Tongue (tissue), 2 donors: Measurements from ENCODE around the gene KLC1. TPM values are rescaled to one million over a fixed set of nuclear protein-coding genes. Genes with fewer than 3 reads are reported as not detected.

Experiments
- small RNA-seq: library from RNA; depleted of rRNA; stranded (forward); fragments of <200 nt; gene quantifications from one replicate; pipeline ENCODE3, GENCODE V24; 2014; ENCODE audit warnings: low replicate concordance
- total RNA-seq: library from RNA; depleted of rRNA; stranded (reverse); fragments of >200 nt; gene quantifications from one replicate; pipeline ENCODE4 v1.2.3, GENCODE V29; 2014

Gene KLC1
- total RNA-seq, 1 donor from 2014 or later = 273 TPM

Small RNA genes lying within 50 kb of the gene (small RNA-seq; reads per million reads assigned to genes)
- gene RF00019 = not detected

Other genes starting within 250 kb of the KLC1 start
- gene MARK3, start 243.8 kb upstream of the KLC1 start, total RNA-seq = 77.9 TPM
- gene CKB, start 106.4 kb upstream of the KLC1 start, total RNA-seq = 105 TPM
- 7.0 TPM for gene TRMT61A, start 100.0 kb upstream of the KLC1 start, total RNA-seq
- gene BAG5, start 66.6 kb upstream of the KLC1 start, total RNA-seq = 34.9 TPM
- 33.8 TPM for gene COA8, start 66.3 kb upstream of the KLC1 start, total RNA-seq
- 10.5 TPM for gene XRCC3, start 86.2 kb downstream of the KLC1 start, total RNA-seq
- gene ZFYVE21, start 86.6 kb downstream of the KLC1 start, total RNA-seq = 119 TPM
- gene PPP1R13B, start 218.4 kb downstream of the KLC1 start, total RNA-seq = 14.1 TPM